CD4-positive, alpha-beta T cell treated with Interleukin-21 for 1 hour (primary cell): ENCODE measurements around the gene C18orf63.
"Not testable (repeated sequence)": the region's sequence is repeated elsewhere in the genome, so short reads cannot be mapped to it uniquely, and the experiment has no call there.

Experiments
- DNase-seq: peaks from one replicate; pipeline ENCODE4 v3.0.0-alpha.2; 2020

The C18orf63 gene

GRCh38 chr18:74315464-74316256, at the start of gene C18orf63:
Gene C18orf63 (plus strand): TSS chr18:74315839. CDS start chr18:74317866, 2,027 bp downstream.
- DNase-seq, result no peak

DNA sequence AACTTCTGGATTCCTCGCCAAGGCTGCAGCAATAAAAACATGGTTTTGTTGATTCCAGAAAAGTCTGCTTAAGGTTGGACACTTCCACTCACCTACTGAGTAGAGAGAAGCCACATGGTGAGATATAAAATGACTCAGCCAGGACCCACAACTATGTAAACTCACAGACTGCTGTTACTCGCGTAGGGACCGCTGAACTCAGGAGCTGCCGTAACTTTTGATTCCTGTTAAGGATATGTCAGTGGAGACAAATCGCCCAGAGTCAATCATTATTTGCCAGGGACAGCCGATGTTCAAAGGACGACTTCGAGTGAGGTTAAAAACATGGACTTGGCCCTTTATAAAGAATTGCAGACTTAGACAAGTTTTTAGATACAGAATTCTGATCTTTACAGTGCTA, 49.5 kb upstream of the C18orf63 start:
- DNase-seq, result no peak

GRCh38 chr18:74268175-74268574, 47.5 kb upstream of the C18orf63 start:
- no peak for DNase-seq

DNA sequence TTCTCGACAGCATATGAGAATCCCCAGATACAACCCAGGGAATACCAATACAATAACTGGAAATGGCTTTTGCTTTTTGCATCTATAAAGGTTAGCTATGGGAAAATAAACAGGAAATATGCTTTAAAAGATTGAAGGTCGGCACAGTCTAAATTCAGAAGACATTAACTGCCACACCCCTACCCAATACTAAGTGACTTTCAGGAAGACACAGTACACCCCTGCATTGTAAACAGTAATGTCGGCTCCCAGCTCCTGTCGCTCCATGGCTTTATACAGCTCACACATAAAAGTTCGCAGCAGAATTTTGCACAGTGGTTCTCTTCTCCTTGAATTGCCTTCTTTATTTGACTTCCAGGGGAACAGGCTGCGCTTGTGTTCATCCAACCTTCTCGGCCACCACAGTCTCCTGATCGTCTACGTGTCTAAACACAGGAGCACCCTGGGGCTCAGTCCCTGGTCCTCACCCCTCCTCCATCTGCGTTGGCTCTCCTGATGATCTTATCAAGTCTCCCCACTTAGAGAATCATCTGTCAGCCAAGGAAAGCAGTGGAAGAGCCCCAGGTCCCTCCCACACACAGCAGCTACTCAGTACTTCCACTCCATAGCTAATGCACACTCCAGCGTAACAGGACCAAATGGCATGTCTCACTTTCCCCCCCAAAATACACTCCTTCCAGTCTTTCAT, 46.6 kb upstream of the C18orf63 start:
- no peak for DNase-seq

DNA sequence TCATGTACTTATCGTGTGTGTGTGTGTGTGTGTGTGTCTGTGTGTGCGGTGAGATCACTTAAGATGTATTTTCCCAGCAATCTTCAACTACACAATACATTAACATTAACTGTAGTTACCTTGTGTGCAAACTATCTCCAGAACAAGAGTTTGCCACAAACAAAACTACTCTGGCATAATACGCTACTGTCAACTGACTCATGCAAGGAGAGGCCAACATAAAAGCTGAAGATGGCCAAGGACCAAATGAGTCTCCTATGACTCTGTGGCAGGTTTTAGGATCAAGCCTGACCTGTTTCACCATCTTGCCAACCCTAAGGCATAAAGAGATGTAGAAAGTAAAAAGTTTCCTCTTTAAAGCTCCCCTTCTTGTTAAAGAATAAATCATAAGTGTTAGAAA, 44.0 kb upstream of the C18orf63 start:
- no peak for DNase-seq

GRCh38 chr18:74273394-74273793, 42.2 kb upstream of the C18orf63 start:
- DNase-seq, result no peak

GRCh38 chr18:74274700-74275099, 40.9 kb upstream of the C18orf63 start:
- DNase-seq, result no peak

DNA sequence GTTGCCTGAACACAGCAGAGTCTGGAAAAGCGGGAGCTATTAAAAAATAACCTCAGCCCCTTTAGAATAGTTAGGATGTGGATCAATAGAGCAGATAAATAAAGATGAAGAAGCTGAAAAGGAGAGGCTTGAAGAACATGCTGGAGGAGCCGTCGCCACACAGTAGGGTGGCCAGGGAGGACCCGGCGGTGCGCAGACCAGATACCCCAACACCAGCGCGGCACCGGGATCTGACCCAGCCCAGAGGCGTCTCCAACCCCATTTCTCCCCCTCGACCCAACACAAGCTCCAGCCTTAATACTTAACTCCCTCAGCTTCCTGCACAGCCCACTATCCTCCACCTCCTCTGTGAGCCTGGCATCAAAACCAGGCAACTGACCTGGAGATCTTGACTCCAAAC, 39.9 kb upstream of the C18orf63 start:
- DNase-seq, result no peak

DNA sequence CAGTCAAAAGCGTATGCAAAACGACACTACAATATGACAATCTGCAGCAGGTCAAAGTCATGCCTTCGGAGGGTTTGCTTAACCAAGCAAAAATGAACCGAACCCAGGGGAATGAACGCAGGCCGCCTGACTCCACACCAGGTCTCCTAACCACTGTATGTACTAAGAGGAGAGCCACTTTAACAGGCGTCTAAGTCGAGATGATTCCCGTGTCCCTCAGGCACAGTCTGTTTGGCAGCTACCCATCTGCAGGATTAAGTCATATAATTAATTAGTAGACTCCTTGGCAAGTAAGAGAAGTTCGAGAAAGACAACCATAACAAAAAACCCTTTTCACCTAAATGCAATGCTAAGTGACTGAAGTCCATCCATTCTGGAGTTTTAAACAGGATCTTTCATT, 39.0 kb upstream of the C18orf63 start:
- DNase-seq, result no peak

DNA sequence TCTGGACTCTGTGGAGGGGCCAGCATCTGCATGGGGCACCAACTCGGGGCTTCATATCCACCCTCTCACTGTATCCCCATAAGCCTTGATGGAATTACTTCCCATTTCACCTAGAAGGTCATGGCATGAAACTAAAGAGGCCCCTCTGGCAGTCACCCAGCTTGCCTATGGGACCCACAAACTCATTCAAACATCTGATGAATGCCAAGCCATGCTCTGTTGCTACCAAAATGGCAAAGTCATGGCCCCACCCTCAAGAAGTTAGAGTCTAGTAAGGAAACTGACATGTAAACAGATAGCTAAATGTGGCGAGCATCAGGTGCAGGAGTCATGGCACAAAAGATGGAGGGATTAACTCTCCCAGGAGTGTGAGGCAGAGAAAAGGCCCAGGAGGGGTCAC, 38.3 kb upstream of the C18orf63 start:
- no peak for DNase-seq

GRCh38 chr18:74278058-74278457, 37.6 kb upstream of the C18orf63 start:
- no peak for DNase-seq

DNA sequence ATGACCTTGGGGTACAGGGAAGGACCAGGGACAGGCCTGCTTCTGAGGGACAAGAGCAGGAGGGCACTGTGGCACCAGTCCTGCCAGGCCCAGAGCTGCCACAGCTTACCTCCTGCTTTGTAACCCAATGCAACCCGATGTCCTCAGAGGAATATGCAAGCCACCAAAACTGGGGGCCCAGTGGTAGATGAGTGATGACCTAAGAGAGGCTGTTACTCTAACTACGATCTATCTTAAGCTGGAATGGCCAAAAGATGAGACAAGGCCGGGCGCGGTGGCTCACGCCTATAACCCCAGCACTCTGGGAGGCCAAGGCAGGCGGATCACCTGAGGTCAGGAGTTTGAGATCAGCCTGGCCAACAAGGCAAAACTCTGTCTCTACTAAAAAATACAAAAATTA, 36.7 kb upstream of the C18orf63 start:
- no peak for DNase-seq

GRCh38 chr18:74281011-74281979, 34.3 kb upstream of the C18orf63 start:
- DNase-seq, result no peak

DNA sequence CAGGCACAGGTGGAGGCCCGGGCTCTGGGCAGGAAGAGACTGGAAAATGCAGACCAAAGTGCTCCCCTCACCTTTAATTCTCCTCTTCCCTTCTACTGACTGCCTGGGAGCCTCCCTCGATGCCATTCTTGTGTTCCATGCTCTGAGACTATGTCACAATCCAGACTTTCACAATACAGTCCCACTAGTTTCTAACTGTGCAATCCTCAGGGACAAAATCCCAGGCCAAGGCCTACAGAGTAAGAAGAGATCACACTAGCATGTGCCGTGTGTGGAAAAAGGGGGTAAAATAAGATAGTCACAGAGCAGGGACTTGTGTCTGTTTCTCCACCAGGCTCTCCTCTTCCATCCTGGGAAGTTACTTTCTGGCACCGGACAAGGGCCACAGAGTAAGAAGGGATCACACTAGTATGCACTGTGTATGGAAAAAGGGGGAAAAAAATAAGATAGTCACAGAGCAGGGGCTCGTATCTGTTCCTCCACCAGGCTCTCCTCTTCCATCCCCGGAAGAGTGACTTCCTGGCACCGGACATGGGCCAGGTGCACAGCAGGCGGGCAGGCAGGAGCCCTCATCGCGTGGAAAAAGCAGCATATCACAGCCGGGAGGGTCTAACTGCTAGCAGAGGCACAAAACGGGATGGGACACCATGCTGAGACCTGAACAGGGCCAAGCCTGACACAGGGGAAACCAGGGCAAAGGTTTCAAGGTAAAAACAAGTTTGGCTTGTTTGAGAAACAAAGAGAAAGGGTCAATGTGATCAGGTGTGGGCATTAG, 33.5 kb upstream of the C18orf63 start:
- DNase-seq, result no peak

DNA sequence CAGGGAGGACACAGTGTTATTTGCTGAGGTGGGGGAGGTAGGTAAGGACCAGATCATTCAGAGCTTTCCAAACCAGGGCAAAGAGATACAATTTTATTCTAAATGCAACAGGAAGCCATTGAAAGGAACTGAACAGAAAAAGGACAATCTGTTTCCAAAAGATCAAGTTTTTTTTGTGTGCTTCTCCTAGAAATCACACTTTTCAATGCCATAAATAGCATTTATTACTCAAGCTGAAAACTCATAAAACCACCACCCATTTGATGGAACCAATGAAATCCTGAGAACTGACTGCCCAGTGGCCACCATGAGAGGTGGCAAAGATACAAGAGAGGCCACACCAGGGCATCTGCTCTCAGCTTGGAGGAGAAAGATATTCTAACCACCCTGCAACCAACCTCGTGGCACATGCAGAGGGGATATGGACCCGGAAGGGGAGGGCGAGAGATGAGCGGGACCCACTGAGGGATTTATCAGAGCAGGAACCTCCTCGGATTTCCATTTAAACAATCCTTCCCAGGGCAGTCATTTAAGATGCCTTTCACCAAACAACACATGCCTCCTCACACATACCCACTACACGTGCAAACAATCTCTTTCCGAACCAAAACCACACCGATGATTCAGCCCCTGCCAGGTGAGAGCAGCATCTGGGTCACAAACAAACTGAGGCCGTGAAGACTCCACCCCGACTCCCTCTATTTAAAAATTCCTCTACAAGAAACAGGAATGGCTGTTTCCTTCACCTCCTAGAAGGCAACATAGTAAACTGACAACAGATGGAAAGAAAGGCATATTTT, 32.7 kb upstream of the C18orf63 start:
- no peak for DNase-seq

DNA sequence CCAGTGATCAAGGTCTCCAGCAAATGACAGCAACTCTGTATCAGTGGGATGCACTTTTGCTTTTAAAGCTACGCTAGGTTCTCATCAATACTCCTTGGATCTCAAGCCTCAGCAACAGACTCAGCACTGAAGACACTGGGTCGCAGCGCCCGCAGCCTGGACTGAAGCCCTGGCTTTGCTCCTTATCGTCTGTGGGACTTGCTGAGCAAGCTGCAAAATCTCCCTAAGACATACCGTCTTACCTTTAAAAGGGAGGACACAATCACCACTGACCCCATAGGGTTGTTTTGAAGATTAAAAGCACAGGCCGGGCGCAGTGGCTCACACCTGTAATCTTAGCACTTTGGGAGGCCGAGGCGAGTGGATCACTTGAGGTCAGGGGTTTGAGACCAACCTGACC, 32.0 kb upstream of the C18orf63 start:
- DNase-seq, result no peak

DNA sequence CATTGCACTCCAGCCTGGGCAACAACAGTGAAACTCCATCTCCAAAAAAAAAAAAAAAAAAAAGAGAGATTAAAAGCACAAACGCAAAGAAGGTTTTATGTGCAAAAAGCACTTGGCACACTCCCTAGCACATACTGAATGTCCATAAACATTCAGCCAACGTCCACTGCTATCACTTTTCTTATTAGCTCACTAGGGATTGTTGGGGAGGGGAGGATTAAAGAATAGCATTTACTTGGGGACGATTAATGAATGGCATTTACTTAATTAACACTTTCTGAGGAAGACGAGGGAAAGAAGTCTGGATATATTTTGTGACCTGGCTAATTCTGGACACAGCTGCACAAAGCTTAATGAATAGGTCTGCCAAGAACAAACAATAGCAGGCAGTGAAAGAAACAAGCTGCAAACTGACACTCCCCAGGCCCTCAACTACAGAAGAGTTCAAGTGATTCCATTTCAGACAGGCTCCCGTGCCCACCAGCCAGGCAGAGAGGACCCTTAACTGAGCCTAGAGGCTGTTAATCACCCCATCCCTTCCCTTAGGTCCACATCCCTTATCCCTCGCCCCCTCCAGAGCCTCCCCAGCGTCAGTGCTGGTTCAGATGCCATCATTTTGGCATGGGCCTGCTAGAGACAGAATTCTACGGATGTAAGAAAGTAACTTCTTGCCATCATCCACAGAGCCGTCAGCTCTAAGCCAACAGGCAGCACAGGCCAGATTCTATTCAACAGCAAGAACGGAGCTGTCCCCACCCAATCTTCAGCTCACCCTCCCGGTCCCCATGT, 31.3 kb upstream of the C18orf63 start:
- DNase-seq, result no peak

DNA sequence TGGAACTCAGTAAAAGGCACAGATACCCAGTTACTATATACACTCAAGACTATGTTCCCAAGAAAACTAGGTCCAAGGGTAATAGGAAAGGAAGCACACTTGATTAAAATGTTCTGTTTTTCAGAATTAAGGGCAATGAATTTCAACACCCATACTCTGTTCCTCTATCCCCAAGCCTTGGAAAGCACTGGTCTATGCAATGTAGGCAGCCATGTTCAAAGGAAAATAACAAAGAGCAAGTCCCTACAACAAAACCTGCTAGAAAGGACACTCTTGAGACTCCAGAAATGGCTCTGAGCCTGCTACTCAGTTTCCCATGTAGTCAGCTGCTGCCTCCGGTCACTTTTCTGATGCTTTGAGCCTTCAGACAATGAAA, 30.7 kb upstream of the C18orf63 start:
- no peak for DNase-seq

- DNase-seq, result not testable (repeated sequence)
Observed at GRCh38 chr18:74285583-74285982, 30.1 kb upstream of the C18orf63 start.

- DNase-seq, result no peak
Observed at GRCh38 chr18:74286106-74286855, 29.4 kb upstream of the C18orf63 start.
